Glutamatergic neuron (in vitro differentiated cells): Measurements from ENCODE around the gene HHATL. TPM values are rescaled to one million over a fixed set of nuclear protein-coding genes. Genes with fewer than 3 reads are reported as not detected.

Experiments
- DNase-seq: peaks from one replicate; pipeline ENCODE4 v3.0.0; 2022
- H3K27ac Mint-ChIP-seq: one replicate; pipeline ENCODE4 v1.8.0; 2020; ENCODE audit warnings: mild to moderate bottlenecking, mixed read lengths, inconsistent platforms; ENCODE audit not compliant: unreplicated experiment
- H3K27me3 Mint-ChIP-seq: one replicate; pipeline ENCODE4 v1.8.0; 2020; ENCODE audit warnings: mild to moderate bottlenecking, moderate library complexity, mixed read lengths, inconsistent platforms; ENCODE audit not compliant: unreplicated experiment
- H3K36me3 Mint-ChIP-seq: one replicate; pipeline ENCODE4 v1.8.0; 2020; ENCODE audit warnings: mild to moderate bottlenecking, mixed read lengths, inconsistent platforms; ENCODE audit not compliant: unreplicated experiment
- H3K4me1 Mint-ChIP-seq: one replicate; pipeline ENCODE4 v1.8.0; 2020; ENCODE audit warnings: mild to moderate bottlenecking, low read depth, mixed read lengths, inconsistent platforms; ENCODE audit not compliant: unreplicated experiment
- H3K4me3 Mint-ChIP-seq: one replicate; pipeline ENCODE4 v1.8.0; 2020; ENCODE audit warnings: mild to moderate bottlenecking, mixed read lengths, inconsistent platforms; ENCODE audit not compliant: unreplicated experiment
- H3K9me3 Mint-ChIP-seq: one replicate; pipeline ENCODE4 v1.8.0; 2020; ENCODE audit warnings: mild to moderate bottlenecking, moderate library complexity, mixed read lengths, inconsistent platforms; ENCODE audit not compliant: unreplicated experiment
- CTCF ChIP-seq: fragments of 200-600 bp; sonication (generic); IDR thresholded peaks from one replicate; pipeline ENCODE4 v1.5.0; 2021; ENCODE audit not compliant: partially characterized antibody, unreplicated experiment
- total RNA-seq: library from RNA; stranded (reverse); fragmentation: NEBNext Ultra II Directional; extraction: Animal tissue kit (Norgen Biotek cat#: 25700); gene quantifications from one replicate; pipeline ENCODE4 v1.2.1, GENCODE V29; 2021; ENCODE audit not compliant: unreplicated experiment

The HHATL gene
- total RNA-seq, 1 donor from 2014 or later: 7.6 TPM

- no peak overlapping the region for H3K27ac Mint-ChIP-seq
- peaks cover 15% of the 10 kb centered on the region for H3K9me3 Mint-ChIP-seq
- no peak for TF ChIP-seq CTCF
- H3K27me3 Mint-ChIP-seq: peaks cover 16% of the 10 kb centered on the region
- no peak overlapping the region for H3K4me3 Mint-ChIP-seq
- peaks cover 26% of the 10 kb centered on the region for H3K4me1 Mint-ChIP-seq
- DNase-seq: no peak
- H3K36me3 Mint-ChIP-seq: peaks cover 14% of the 10 kb centered on the region
These were observed 54.7 kb downstream of the HHATL start for GRCh38 chr3:42647821-42648459.

Other genes with a start within 250 kb of the HHATL start
- gene VIPR1, start 200.2 kb downstream of the HHATL start, total RNA-seq: not detected
- gene SEC22C, start 120.8 kb downstream of the HHATL start, total RNA-seq: 36.9 TPM
- 38.9 TPM for gene SS18L2, start 111.9 kb downstream of the HHATL start, total RNA-seq
- gene NKTR, start 102.1 kb downstream of the HHATL start, total RNA-seq: 196 TPM
- 9.7 TPM for gene ZBTB47, start 49.1 kb downstream of the HHATL start, total RNA-seq
- gene KLHL40, start 17.3 kb downstream of the HHATL start, total RNA-seq: 0.44 TPM
- gene CCDC13, start 70.5 kb upstream of the HHATL start, total RNA-seq: 1.0 TPM
- gene HIGD1A, start 101.7 kb upstream of the HHATL start, total RNA-seq: 67.6 TPM
- 0.64 TPM for gene ACKR2, start 106.6 kb upstream of the HHATL start, total RNA-seq
- gene CYP8B1, start 173.1 kb upstream of the HHATL start, total RNA-seq: not detected
- gene ZNF662, start 203.3 kb upstream of the HHATL start, total RNA-seq: 16.3 TPM